AG10803 (cell line): ENCODE results near the gene FPGS.

Experiments
- DNase-seq: peaks from one replicate; pipeline ENCODE4 v3.0.0; 2010; ENCODE audit warnings: low read depth
- H3K4me3 ChIP-seq: 2 replicates; pipeline ENCODE4 v1.5.1; 2011; ENCODE audit warnings: mild to moderate bottlenecking, low read length, control low read depth
- CTCF ChIP-seq: conservative IDR thresholded peaks from 2 replicates; pipeline ENCODE4 v1.5.1; 2011; ENCODE audit warnings: mild to moderate bottlenecking, low read length, control low read depth, inconsistent platforms

The FPGS gene

GRCh38 chr9:127815512-127816361, 13.1 kb downstream of the FPGS start:
- TF ChIP-seq CTCF: no peak
- no peak overlapping the region for H3K4me3 ChIP-seq
- DNase-seq: no peak

GRCh38 chr9:127816362-127816725, 13.7 kb downstream of the FPGS start:
- no peak overlapping the region for H3K4me3 ChIP-seq
- no peak for TF ChIP-seq CTCF
- no peak for DNase-seq

GRCh38 chr9:127816728-127817127, 14.0 kb downstream of the FPGS start:
- no peak for TF ChIP-seq CTCF
- no peak overlapping the region for H3K4me3 ChIP-seq
- DNase-seq: no peak

- no peak for DNase-seq
- no peak overlapping the region for H3K4me3 ChIP-seq
- TF ChIP-seq CTCF: no peak
These were observed 15.3 kb downstream of the FPGS start for GRCh38 chr9:127817881-127818434.

- TF ChIP-seq CTCF: no peak
These were observed 15.9 kb downstream of the FPGS start for GRCh38 chr9:127818574-127818973.

GRCh38 chr9:127822108-127822507, 19.4 kb downstream of the FPGS start:
- no peak overlapping the region for H3K4me3 ChIP-seq
- DNase-seq: no peak
- TF ChIP-seq CTCF: no peak

More at GRCh38 chr9:127818574-127818973, 15.9 kb downstream of the FPGS start:
- DNase-seq: no peak
- H3K4me3 ChIP-seq: no peak overlapping the region
